Left ventricle myocardium inferior (tissue), 1 donor: ENCODE results near the gene CWF19L1. TPM values are rescaled to one million over a fixed set of nuclear protein-coding genes. Genes with fewer than 3 reads are reported as not detected.

Experiments used
- DNase-seq: peaks from one replicate; pipeline ENCODE4 v3.0.0-alpha.2; 2020
- H3K27ac ChIP-seq: fragments of 200-600 bp; replicated peaks from 2 replicates; pipeline ENCODE4 v1.8.0; 2021
- H3K27me3 ChIP-seq: fragments of 200-600 bp; 2 replicates; pipeline ENCODE4 v1.8.0; 2021; ENCODE audit warnings: low read depth
- H3K36me3 ChIP-seq: fragments of 200-600 bp; 2 replicates; pipeline ENCODE4 v1.8.0; 2021
- H3K4me1 ChIP-seq: fragments of 200-600 bp; 2 replicates; pipeline ENCODE4 v1.8.0; 2021
- H3K4me3 ChIP-seq: fragments of 200-600 bp; 2 replicates; pipeline ENCODE4 v1.8.0; 2021; ENCODE audit warnings: mild to moderate bottlenecking, moderate library complexity
- H3K9me3 ChIP-seq: fragments of 200-600 bp; replicated peaks from 2 replicates; pipeline ENCODE4 v1.8.0; 2021
- CTCF ChIP-seq: fragments of 200-600 bp; IDR thresholded peaks from 2 replicates; pipeline ENCODE4 v1.8.0; 2021; ENCODE audit warnings: antibody characterized with exemption, mild to moderate bottlenecking, borderline replicate concordance
- intact Hi-C: fragments of 100-400 bp; cut with micrococcal nuclease; formaldehyde crosslinking; loops from one replicate; pipeline ENCODE4 v1.11.0; 2022
- long read RNA-seq: library from polyadenylated mRNA; unstranded; transcript quantifications from one replicate; pipeline ENCODE4 v2.0.0, GENCODE V29; 2021
- total RNA-seq: library from RNA; stranded (reverse); fragmentation: NEBNext Ultra II Directional; extraction: Animal tissue kit (Norgen Biotek cat#: 25700); gene quantifications from one replicate; pipeline ENCODE4 v1.2.1, GENCODE V29; 2021
- donor health status: DM: no; HTN: yes; CAD: no; lungs with severe emphysema.

The CWF19L1 gene
- 12.6 TPM for total RNA-seq
- long read RNA-seq, transcript CWF19L1-201 (14 exons, 1,815 nt) = major isoform, 7 of 11 reads
- long read RNA-seq, partial matches to known transcripts = 1 of 11 reads
- long read RNA-seq, other reads (novel, unspliced or antisense) = 3 of 11 reads

GRCh38 chr10:100267239-100268104 lies at the start of gene CWF19L1:
Gene CWF19L1, minus strand, starts transcription at chr10:100267638. Its CDS starts 45 bp downstream, at chr10:100267593.
- Histone ChIP-seq H3K27ac (peak within 1 kb of the TSS; percentile 76), H3K4me3 (peak within 1 kb of the TSS; percentile 96), H3K4me1 (peaks cover 33% of the 10 kb centered on the region), H3K27me3 (no peaks in the 10 kb centered on the region), H3K36me3 (no peaks in the 10 kb centered on the region), H3K9me3 (no peaks in the 10 kb centered on the region)
- no peak for TF ChIP-seq CTCF
- intact Hi-C loops = no loop called here
- peak; percentile 88 for DNase-seq

GRCh38 chr10:100315615-100316014 lies 48.2 kb upstream of the CWF19L1 start:
- intact Hi-C loops = no loop called here
- TF ChIP-seq CTCF = no peak
- no peaks in the 10 kb centered on the region for H3K9me3 ChIP-seq
- H3K27ac ChIP-seq = no peak overlapping the region
- no peak for DNase-seq
- no peaks in the 10 kb centered on the region for H3K36me3 ChIP-seq
- no peaks in the 10 kb centered on the region for H3K4me1 ChIP-seq
- H3K4me3 ChIP-seq = no peak overlapping the region
- peaks cover 93% of the 10 kb centered on the region for H3K27me3 ChIP-seq

- no peak for TF ChIP-seq CTCF
- no peak for DNase-seq
- Histone ChIP-seq H3K27ac (no peak overlapping the region), H3K4me3 (no peak overlapping the region), H3K36me3 (no peaks in the 10 kb centered on the region), H3K27me3 (peaks cover 90% of the 10 kb centered on the region), H3K9me3 (no peaks in the 10 kb centered on the region), H3K4me1 (no peaks in the 10 kb centered on the region)
- intact Hi-C loops = no loop called here
Measured at GRCh38 chr10:100311298-100311697, 43.9 kb upstream of the CWF19L1 start.

GRCh38 chr10:100307684-100308083 lies 40.2 kb upstream of the CWF19L1 start:
- H3K36me3 ChIP-seq = no peaks in the 10 kb centered on the region
- intact Hi-C loops = no loop called here
- no peaks in the 10 kb centered on the region for H3K4me1 ChIP-seq
- H3K4me3 ChIP-seq = no peak overlapping the region
- DNase-seq = no peak
- H3K27ac ChIP-seq = no peak overlapping the region
- H3K9me3 ChIP-seq = no peaks in the 10 kb centered on the region
- peaks cover 86% of the 10 kb centered on the region for H3K27me3 ChIP-seq
- no peak for TF ChIP-seq CTCF

GRCh38 chr10:100306861-100307260 lies 39.4 kb upstream of the CWF19L1 start:
- Histone ChIP-seq H3K9me3 (no peaks in the 10 kb centered on the region), H3K27me3 (peaks cover 80% of the 10 kb centered on the region), H3K27ac (no peak overlapping the region), H3K4me3 (no peak overlapping the region), H3K36me3 (no peaks in the 10 kb centered on the region), H3K4me1 (no peaks in the 10 kb centered on the region)
- no peak for DNase-seq
- intact Hi-C loops = no loop called here
- TF ChIP-seq CTCF = no peak
